Measurements from ENCODE around the gene TSPAN1.

TSPAN1 gene

GRCh38 chr1:46172321-46172720 lies 2.6 kb upstream of the TSPAN1 start:
- TF ChIP-seq POLR2A (IDR thresholded peaks at IDR 0.05; ENCODE audit: low read length), result no peak
- no peak for TF ChIP-seq GATA1 (IDR thresholded peaks at IDR 0.05; ENCODE audit: low read depth, low read length)
- no peak for DNase-seq

DNA sequence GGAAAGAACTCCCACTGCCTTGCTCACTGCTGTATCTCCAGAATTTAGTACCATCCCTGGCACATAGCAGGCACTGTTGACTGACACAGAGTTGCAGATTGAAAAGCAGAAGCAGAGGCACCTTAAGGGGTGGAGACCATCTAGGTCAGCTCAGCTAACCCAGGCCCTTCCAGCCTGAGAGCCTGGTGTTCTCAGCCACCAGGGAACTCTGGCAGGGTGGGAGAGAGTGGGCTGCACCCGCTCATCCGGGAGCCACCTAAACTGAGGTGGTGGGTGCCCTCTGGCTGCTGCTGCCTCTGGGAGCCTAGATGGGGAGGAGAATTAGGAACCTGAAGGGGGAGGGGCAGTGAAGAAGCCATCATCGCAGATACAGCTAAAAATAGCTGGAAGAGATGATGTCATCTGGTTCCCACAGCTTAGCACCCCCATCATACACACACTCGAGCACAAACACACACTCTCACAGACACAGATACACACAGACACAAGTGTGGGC lies 1.5 kb upstream of the TSPAN1 start:
- no peak for DNase-seq
- TF ChIP-seq GATA1 (IDR thresholded peaks at IDR 0.05; ENCODE audit: low read depth, low read length) (no peak), POLR2A (IDR thresholded peaks at IDR 0.05; ENCODE audit: low read length) (no peak)

- TF ChIP-seq GATA1 (IDR thresholded peaks at IDR 0.05; ENCODE audit: low read depth, low read length), result no peak
- TF ChIP-seq POLR2A (IDR thresholded peaks at IDR 0.05; ENCODE audit: low read length), result no peak
- DNase-seq, result no peak
Observed at GRCh38 chr1:46175243-46175642, 356 bp downstream of the TSPAN1 start.

DNA sequence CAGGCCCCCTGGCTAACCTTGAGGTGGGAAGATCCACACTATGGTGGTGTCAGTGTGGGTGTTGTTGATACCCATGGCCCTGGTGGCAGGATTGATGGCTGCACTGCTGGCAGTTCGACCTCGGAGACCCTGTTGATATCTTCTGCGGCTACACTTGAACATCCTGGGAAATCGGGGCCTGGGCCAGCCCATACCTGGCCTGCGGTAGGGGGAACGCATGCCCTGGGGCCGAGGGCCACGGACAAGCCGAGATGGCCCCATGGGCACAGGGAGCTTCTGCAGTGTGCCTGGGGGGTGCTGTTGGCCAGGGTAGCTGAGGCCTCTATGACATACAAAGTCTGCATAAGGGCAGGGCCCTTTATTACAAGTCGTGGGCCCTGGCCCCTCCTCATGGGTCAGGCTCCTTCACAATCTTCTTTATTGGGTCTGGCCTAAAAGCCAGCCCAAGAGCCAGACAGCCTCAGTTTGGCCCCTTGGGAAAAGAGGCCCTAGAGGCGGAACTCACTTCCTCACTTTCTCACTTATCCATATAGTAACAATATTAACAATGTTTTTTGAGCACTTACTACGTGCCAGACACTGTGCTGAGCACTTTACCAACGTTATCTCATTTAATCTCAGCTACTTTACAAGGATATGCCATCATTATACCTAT lies 1.5 kb downstream of the TSPAN1 start, which contains the start of gene P3R3URF:
TSS of gene P3R3URF (minus strand) at position 278 of the 655 bp plus-strand sequence. CDS start at position 261, 17 bp downstream.
- TF ChIP-seq POLR2A (IDR thresholded peaks at IDR 0.05; ENCODE audit: low read length), result no peak
- no peak for TF ChIP-seq GATA1 (IDR thresholded peaks at IDR 0.05; ENCODE audit: low read depth, low read length)
- no peak for DNase-seq

DNA sequence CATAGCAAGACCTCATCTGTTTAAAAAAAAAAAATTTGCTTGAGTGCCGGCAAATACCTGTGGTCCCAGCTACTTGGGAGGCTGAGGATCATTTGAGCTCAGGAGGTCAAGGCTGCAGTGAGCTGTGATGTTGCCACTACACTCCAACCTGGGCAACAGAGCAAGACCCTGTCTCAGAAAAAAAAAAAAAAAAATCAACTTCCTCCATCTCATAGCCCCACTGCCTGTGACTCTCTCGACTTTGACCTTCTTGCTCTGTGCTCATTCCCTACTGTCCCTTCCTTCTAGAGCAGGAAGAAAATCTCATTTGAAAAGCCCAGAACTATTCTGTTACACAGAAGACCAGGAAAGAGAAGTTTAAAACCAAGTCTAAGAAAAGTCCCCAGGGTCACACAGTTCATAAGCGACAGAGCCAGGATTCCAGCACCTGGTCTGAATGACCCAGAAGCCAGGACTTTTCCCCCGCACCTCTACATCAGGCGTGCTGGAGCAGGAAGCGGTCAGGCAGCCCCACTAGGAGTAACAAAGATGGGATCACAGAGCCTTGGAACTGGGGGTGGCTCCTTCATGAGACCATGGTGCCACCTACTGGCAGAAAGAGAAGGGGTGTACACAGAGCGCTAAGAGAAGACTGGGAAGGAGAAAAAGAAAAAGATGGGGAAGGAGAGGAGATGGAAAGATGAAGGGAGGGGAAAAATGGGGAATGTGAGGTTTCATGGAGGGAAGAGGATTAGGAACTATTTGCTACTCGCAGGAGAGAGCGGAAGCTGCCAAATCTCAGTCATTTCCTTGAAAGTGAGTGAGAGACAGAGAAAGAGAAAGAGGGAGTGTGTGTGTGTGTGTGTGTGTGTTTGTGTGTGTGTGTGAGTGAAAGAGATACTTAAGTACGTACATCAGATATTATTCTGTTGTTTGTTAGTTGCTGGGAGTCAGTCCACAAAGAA lies 4.5 kb downstream of the TSPAN1 start:
- peak; percentile 73 to 87 for DNase-seq
- TF ChIP-seq GATA1 (IDR thresholded peaks at IDR 0.05; ENCODE audit: low read depth, low read length) (no peak), POLR2A (IDR thresholded peaks at IDR 0.05; ENCODE audit: low read length) (no peak)

DNA sequence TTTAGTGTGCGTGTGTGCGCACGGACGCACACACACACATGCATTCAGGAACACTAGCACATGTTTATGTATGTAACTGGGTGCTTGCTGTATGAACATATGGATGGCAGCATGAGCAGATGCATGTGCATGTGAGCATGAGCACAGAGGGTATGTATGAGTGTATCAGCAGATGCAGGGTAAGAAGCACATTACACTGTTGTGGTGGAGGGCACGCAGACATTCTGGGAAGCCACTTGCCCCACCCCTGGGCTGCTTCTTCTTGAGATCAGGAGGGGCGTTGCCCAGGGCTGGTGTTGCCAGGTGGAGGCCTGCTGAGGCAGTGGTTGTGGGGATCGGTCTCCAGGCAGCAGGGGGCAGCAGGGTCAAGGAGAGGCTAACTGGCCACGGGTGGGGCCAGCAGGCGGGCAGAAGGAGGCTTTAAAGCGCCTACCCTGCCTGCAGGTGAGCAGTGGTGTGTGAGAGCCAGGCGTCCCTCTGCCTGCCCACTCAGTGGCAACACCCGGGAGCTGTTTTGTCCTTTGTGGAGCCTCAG lies 5.3 kb downstream of the TSPAN1 start:
- DNase-seq, result peak; percentile 53 to 57
- TF ChIP-seq POLR2A (IDR thresholded peaks at IDR 0.05; ENCODE audit: low read length) (no peak), GATA1 (IDR thresholded peaks at IDR 0.05; ENCODE audit: low read depth, low read length) (no peak)

GRCh38 chr1:46181343-46182260 lies 6.7 kb downstream of the TSPAN1 start:
- TF ChIP-seq POLR2A (IDR thresholded peaks at IDR 0.05; ENCODE audit: low read length) (no peak), GATA1 (IDR thresholded peaks at IDR 0.05; ENCODE audit: low read depth, low read length) (no peak)
- DNase-seq, result no peak

DNA sequence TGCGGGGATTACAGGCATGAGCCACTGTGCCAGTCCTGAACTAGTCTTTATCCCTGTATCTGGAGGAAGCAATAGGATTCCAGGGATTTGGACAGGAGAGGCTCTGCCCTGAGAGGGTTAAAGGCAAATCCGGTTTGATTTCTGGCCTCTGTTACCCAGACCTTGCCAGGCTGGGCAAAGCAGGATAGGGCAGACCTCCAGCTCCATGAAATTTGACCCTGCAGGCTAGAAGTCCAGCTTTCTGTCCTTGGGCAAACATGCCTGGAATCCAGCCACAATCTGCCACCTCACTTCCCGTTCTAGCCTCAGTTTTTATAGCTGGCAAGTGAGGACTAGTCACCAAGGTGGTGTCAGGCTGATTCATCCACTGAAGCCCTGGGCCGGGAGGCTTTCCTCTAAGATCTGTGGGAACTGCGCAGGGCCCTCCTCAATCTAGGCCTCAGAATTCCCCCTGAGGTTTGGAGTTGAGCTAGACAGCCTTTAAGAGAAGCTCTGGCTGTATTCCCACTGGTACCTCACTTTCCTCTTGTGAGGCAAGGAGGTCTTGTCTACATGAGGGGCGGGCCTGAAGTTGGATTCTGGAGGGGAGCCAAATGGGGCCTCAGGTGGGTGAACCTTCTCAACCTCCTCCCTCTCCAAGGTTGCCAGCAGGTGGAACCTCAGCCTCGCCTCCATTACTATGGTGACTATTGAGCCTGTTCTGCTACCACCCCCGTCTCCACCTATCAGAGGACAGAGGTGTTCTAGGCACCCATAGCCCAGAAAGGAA lies 8.4 kb downstream of the TSPAN1 start:
- no peak for TF ChIP-seq POLR2A (IDR thresholded peaks at IDR 0.05; ENCODE audit: low read length)
- no peak for TF ChIP-seq GATA1 (IDR thresholded peaks at IDR 0.05; ENCODE audit: low read depth, low read length)
- no peak for DNase-seq

DNA sequence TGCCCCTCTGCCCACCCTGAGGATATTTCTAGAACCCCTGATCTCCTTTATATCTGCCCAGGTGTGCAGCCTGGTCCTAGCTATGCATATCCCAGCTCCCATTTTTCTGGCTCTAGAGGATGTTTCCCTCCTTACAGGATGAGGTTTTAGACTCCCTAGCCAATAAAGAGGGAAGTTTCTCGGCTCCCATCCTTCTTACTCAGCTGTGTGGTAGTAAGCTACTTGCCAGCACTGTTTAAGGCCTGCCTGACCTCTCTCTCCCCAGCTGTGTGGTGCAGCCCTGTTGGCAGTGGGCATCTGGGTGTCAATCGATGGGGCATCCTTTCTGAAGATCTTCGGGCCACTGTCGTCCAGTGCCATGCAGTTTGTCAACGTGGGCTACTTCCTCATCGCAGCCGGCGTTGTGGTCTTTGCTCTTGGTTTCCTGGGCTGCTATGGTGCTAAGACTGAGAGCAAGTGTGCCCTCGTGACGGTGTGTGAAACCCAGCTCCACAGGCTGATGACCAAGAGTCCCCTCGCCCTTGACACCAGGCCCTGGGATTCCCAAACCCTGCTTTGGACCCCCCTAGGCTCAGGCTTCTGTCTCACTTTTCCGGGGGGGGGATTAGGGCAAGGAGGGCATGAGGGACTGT lies 9.2 kb downstream of the TSPAN1 start:
- no peak for DNase-seq
- TF ChIP-seq POLR2A (IDR thresholded peaks at IDR 0.05; ENCODE audit: low read length), result no peak
- TF ChIP-seq GATA1 (IDR thresholded peaks at IDR 0.05; ENCODE audit: low read depth, low read length), result no peak

DNA sequence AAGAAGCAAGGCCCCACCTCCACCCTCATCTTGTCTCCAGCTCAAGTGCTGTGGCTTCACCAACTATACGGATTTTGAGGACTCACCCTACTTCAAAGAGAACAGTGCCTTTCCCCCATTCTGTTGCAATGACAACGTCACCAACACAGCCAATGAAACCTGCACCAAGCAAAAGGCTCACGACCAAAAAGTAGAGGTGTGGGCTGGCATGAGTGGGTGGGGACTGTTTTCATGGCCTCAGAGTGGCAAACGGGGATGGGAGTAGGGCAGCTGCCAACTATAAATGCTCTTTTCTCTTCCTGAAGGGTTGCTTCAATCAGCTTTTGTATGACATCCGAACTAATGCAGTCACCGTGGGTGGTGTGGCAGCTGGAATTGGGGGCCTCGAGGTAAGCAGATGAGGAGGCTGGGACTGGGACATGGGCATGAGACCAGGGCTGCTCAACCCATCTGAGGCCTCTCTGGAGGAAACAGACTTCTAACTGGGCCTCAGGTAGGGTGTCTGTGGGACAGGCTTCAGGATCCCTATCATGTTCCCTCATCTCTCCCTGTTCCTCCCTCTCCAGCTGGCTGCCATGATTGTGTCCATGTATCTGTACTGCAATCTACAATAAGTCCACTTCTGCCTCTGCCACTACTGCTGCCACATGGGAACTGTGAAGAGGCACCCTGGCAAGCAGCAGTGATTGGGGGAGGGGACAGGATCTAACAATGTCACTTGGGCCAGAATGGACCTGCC lies 10.2 kb downstream of the TSPAN1 start:
- no peak for DNase-seq
- TF ChIP-seq POLR2A (IDR thresholded peaks at IDR 0.05; ENCODE audit: low read length) (no peak), GATA1 (IDR thresholded peaks at IDR 0.05; ENCODE audit: low read depth, low read length) (no peak)

DNA sequence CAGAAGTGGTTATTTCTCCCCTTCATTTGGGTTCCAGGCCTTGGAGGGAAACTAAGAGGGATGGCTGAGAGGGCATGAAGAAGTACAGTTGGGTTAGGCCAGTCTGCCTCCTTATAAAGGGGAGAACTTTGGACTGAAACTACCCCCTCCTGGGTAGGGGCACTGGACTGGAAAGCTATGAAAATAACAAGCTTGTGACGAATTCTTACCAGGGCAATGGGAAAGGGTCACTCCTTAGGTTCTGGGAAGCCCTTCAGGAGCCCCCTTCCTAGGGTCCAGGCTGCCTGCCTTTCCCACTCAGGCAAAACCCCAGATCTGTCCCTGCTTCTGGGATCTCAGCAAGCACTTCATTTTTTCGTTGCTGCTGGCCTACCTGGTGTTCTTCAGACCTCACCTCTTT lies 11.2 kb downstream of the TSPAN1 start:
- TF ChIP-seq POLR2A (IDR thresholded peaks at IDR 0.05; ENCODE audit: low read length), result no peak
- no peak for TF ChIP-seq GATA1 (IDR thresholded peaks at IDR 0.05; ENCODE audit: low read depth, low read length)
- DNase-seq, result no peak

Measured in erythroblast (primary cell).